AG10803 (cell line): ENCODE measurements around the gene TRPV4.

Source experiments
- DNase-seq: peaks from one replicate; pipeline ENCODE4 v3.0.0; 2010; ENCODE audit warnings: low read depth
- H3K4me3 ChIP-seq: 2 replicates; pipeline ENCODE4 v1.5.1; 2011; ENCODE audit warnings: mild to moderate bottlenecking, low read length, control low read depth
- TF ChIP-seq, protein P1 (sequence below): conservative IDR thresholded peaks from 2 replicates; pipeline ENCODE4 v1.5.1; 2011; ENCODE audit warnings: mild to moderate bottlenecking, low read length, control low read depth, inconsistent platforms

TRPV4 gene

DNA sequence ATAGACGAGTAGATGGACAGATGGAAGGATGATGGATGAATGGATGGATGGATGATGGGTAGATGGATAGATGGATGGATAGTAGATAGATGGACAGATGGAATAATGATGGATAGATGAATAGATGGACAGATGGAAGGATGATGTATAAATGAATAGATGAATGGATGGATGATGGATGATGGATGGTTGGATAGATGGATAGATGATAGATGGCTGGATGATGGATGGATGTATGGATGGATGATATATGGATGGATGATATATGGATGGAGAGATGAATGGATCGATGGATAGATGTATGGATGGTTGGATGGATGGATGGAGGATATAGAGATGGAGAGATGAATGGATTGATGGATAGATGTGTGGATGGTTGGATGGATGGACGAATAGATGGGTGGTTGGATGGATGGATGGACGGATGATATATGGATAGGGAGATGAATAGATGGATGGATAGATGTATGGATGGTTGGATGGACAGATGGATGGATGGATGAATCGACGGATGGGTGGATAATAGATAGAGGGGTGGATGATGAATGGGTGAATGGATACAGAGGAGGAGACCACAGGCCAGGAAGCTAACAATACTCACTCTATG lies 19.3 kb downstream of the TRPV4 start:
- DNase-seq = no peak
- TF ChIP-seq, protein P1, sequence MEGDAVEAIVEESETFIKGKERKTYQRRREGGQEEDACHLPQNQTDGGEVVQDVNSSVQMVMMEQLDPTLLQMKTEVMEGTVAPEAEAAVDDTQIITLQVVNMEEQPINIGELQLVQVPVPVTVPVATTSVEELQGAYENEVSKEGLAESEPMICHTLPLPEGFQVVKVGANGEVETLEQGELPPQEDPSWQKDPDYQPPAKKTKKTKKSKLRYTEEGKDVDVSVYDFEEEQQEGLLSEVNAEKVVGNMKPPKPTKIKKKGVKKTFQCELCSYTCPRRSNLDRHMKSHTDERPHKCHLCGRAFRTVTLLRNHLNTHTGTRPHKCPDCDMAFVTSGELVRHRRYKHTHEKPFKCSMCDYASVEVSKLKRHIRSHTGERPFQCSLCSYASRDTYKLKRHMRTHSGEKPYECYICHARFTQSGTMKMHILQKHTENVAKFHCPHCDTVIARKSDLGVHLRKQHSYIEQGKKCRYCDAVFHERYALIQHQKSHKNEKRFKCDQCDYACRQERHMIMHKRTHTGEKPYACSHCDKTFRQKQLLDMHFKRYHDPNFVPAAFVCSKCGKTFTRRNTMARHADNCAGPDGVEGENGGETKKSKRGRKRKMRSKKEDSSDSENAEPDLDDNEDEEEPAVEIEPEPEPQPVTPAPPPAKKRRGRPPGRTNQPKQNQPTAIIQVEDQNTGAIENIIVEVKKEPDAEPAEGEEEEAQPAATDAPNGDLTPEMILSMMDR = no peak
- H3K4me3 ChIP-seq = no peak overlapping the region

DNA sequence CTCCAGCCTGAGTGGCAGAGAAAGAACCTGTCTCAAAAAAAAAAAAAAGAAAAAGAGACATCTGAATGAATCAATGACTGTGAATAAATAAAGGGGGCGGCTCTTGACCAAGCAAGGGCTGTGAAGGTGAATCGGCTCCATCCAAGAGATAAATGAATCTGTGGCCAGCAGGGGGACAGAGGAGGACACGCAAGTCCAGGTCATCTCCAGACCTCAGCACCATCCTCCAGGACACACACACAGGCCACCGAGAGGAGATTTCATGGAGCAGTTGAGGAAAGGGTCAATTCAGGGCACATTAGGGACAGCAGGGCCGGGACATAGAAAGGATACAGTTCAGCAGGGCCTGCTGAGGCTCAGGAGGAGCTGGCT lies 21.6 kb downstream of the TRPV4 start:
- TF ChIP-seq, protein P1 = no peak; the same call in 1 of the 2 replicates

DNA sequence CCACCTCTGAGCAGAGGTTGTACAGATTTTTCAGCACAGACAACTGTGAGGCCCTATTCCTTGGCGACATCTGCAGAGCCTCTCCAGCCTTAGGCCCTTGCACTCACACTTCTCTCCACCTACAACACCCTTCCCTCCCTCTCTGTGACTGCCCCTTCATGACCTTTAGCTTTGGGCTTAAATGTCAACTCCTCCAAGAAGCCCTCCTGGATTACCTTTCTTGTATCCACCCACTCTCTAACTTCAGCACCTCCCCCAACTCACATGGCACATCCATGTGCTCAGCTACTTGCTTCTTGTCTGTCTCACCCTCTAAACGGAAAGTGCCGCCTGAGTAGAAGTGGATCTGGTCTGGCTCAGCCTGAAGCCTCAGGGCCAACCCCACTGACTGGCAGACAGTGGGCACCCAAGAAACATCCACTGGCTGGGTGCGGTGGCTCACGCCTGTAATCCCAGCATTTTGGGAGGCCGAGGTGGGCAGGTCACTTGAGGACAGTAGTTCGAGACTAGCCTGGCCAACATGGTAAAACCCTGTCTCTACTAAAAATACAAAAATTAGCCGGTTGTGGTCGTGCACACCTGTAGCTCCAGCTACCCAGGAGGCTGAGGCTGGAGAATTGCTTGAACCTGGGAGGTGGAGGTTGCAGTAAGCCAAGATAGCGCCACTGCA lies 22.1 kb downstream of the TRPV4 start:
- no peak for DNase-seq
- no peak overlapping the region for H3K4me3 ChIP-seq
- TF ChIP-seq, protein P1 = no peak

More for the DNA sequence above, 21.6 kb downstream of the TRPV4 start:
- H3K4me3 ChIP-seq = no peak overlapping the region
- no peak for DNase-seq

DNA sequence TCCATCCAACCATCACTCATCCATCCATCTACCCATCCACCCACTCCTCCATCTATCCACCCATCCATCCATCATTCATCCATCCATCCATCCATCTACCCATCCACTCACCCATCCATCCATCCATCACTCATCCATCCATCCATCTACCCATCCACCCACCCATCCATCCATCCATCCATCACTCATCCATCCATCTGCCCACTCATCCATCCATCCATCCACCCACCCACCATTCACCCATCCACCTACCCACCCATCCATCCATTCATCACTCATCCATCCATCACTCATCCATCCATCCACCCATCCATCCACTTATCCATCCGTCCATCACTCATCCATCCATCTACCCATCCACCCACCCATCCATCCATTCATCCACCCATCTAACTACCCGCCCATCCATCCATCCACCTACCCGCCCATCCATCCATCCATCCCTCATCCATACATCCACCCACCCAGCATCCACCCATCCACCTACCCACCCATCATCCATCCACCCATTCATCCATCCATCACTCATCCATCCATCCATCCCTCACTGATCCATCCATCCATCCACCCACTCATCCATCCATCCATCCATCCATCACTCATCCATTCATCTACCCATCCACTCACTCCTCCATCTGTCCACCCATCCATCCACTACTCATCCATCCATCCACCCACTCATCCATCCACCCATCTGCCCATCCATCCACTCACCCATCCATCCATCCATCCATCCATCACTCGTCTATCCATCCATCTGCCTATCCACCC lies 24.1 kb downstream of the TRPV4 start:
- no peak overlapping the region for H3K4me3 ChIP-seq
- no peak for DNase-seq
- TF ChIP-seq, protein P1 = no peak

DNA sequence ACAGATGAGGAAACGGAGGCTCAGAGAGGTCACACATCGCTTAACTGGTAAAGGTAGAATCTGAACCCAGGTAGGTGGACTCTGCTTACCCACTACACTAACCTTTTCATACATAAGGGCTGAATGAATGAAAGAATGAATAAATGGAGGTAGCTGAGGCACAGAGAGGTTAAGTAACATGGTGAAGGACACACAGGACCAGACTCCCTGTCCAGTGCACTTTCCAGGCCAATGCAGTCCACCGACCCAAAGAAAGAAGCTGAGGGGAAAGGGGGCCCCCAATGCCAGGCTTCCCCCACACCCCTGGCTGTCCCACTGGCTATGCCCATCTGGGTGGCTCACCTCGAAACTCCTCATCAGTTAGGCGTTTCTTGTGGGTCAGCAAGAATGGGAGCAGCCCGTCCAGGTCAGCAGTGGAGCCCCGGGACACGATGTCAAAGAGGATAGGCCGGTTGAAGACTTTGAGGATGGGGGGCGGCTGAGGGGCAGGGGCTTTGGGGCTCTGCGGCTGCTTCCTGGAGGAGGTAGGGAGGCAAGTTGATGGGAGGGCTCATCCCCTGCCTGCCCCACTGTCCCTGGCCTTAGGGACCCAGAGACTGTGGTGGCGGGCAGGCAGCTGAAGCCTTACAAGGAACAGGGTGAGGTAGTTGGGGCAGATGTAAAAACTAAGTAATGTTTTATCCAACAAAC lies 25.1 kb downstream of the TRPV4 start:
- no peak for DNase-seq
- no peak overlapping the region for H3K4me3 ChIP-seq
- TF ChIP-seq, protein P1 = no peak

DNA sequence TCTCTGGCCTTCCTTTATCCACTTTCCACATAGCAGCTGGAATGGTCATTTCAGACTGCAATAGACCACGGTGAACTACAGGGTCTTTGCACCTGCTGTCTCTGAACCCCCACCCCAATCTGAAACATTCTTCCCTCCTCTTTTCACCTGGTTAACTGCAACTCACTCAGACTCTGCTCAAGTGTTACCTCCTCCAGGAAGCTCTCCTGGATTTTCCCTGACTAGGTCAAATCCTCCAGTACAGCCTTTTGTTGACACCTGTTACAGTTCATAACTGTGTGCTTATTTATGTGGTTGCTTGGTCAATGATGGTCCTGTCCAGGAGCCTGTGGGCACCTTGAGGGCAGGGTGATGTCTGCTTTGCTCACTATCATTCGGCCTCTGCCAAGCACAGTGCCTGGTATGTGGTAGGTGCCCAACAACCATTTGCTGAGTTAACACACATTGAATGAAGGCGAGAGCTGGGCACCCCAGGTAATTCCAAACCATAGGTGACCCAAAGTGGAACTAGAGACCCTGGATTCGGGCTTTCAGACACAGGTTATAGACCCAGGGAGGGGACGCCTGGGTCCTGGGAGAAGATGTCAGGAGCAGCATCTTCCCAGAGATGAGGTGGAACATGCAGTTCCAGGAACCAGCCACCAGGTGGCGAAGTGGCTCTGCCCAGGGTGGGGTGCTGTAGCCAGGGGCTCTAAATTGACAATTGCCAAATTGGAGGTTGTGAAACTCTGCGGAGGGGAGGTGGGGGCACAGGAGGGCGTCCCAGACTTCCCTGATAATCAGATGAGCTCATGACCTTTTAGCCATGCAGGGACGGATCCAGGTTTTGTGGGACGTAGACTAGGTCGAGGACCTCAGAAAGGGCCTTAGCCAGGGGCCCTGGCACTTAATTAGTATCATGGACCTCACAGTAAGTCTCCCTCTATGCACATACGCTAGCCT lies 28.1 kb downstream of the TRPV4 start:
- DNase-seq = peak; percentile 43
- no peak overlapping the region for H3K4me3 ChIP-seq
- TF ChIP-seq, protein P1 = peak; percentile 96
